SU-DHL-6 (cell line): ENCODE measurements around the gene ZNF536.
"Not testable (repeated sequence)": the region's sequence is repeated elsewhere in the genome, so short reads cannot be mapped to it uniquely, and the experiment has no call there.

Experiments
- H2AFZ ChIP-seq: fragments of 200-600 bp; sonication (generic); 2 replicates; pipeline ENCODE4 v1.6.1; 2014; ENCODE audit warnings: low read depth, mild to moderate bottlenecking, moderate library complexity, mixed read lengths, antibody characterized with exemption, low read length; ENCODE audit not compliant: severe bottlenecking
- H3F3A ChIP-seq: fragments of 200-600 bp; shearing (Covaris generic); 2 replicates; pipeline ENCODE4 v1.6.0; 2016; ENCODE audit warnings: antibody characterized with exemption, mild to moderate bottlenecking; ENCODE audit not compliant: insufficient read depth
- H3K27ac ChIP-seq: fragments of 200-600 bp; sonication (generic); 2 replicates; pipeline ENCODE4 v1.5.1; 2016; ENCODE audit warnings: low read depth, mild to moderate bottlenecking, low read length, moderate library complexity, mixed read lengths
- H3K27me3 ChIP-seq: fragments of 200-600 bp; sonication (generic), shearing (Covaris generic); 2 replicates; pipeline ENCODE4 v1.6.0; 2014; ENCODE audit warnings: mild to moderate bottlenecking, low read length
- H3K36me3 ChIP-seq: fragments of 200-600 bp; sonication (generic); 2 replicates; pipeline ENCODE4 v1.6.1; 2014; ENCODE audit warnings: mild to moderate bottlenecking, low read length, mixed read lengths
- H3K4me2 ChIP-seq: fragments of 300-600, 200-600 bp; shearing (Covaris generic), sonication (generic); 2 replicates; pipeline ENCODE4 v1.6.0; 2014; ENCODE audit warnings: low read length, low read depth, mild to moderate bottlenecking; ENCODE audit not compliant: poor library complexity, severe bottlenecking
- H3K4me3 ChIP-seq: fragments of 200-600 bp; sonication (generic); 2 replicates; pipeline ENCODE4 v1.5.1; 2014; ENCODE audit warnings: antibody characterized with exemption, low read length, mild to moderate bottlenecking, mixed read lengths; ENCODE audit not compliant: insufficient read depth, poor library complexity, severe bottlenecking
- H3K79me2 ChIP-seq: fragments of 200-600 bp; sonication (generic); 2 replicates; pipeline ENCODE4 v1.6.1; 2014; ENCODE audit warnings: mild to moderate bottlenecking, low read length, moderate library complexity; ENCODE audit not compliant: insufficient read depth
- H3K9ac ChIP-seq: fragments of 200-600 bp; sonication (generic); 2 replicates; pipeline ENCODE4 v1.7.0; 2014; ENCODE audit warnings: mild to moderate bottlenecking, low read length
- H3K9me2 ChIP-seq: fragments of 200-600 bp; sonication (generic); replicated peaks from 2 replicates; pipeline ENCODE4 v1.6.1; 2014; ENCODE audit warnings: low read length; ENCODE audit not compliant: insufficient read depth
- H3K9me3 ChIP-seq: fragments of 200-600 bp; sonication (generic); 2 replicates; pipeline ENCODE4 v1.6.1; 2014; ENCODE audit warnings: low read length, mixed read lengths; ENCODE audit not compliant: insufficient read depth
- H4K20me1 ChIP-seq: fragments of 200-600 bp; sonication (generic); 2 replicates; pipeline ENCODE4 v1.6.1; 2014; ENCODE audit warnings: low read depth, mild to moderate bottlenecking, antibody characterized with exemption, low read length, moderate library complexity, mixed read lengths
- CTCF ChIP-seq: fragments of 200-600 bp; sonication (generic); IDR thresholded peaks from one replicate; pipeline ENCODE4 v1.5.1; 2017; ENCODE audit warnings: antibody characterized with exemption, mild to moderate bottlenecking, low read length, moderate library complexity; ENCODE audit not compliant: insufficient read depth, poor library complexity, severe bottlenecking
- EZH2phosphoT487 ChIP-seq: fragments of 200-600 bp; sonication (generic), shearing (Covaris generic); conservative IDR thresholded peaks from 2 replicates; pipeline ENCODE4 v1.6.1; 2018; ENCODE audit warnings: mild to moderate bottlenecking, antibody characterized with exemption, low read length, moderate library complexity, mixed read lengths

The ZNF536 gene

GRCh38 chr19:30459859-30460258 is 87.7 kb downstream of the ZNF536 start:
- Histone ChIP-seq H3K27me3 (no peaks in the 10 kb centered on the region), H3K79me2 (no peaks in the 10 kb centered on the region), H3K4me2 (no peak overlapping the region), H3K4me3 (no peak overlapping the region), H2AFZ (no peak overlapping the region), H3K9ac (no peak overlapping the region), H3K9me2 (no peaks in the 10 kb centered on the region), H4K20me1 (no peaks in the 10 kb centered on the region), H3K36me3 (no peaks in the 10 kb centered on the region), H3K9me3 (no peaks in the 10 kb centered on the region), H3F3A (no peaks in the 10 kb centered on the region), H3K27ac (no peak overlapping the region)
- TF ChIP-seq CTCF = no peak
- TF ChIP-seq EZH2phosphoT487 = no peak

DNA sequence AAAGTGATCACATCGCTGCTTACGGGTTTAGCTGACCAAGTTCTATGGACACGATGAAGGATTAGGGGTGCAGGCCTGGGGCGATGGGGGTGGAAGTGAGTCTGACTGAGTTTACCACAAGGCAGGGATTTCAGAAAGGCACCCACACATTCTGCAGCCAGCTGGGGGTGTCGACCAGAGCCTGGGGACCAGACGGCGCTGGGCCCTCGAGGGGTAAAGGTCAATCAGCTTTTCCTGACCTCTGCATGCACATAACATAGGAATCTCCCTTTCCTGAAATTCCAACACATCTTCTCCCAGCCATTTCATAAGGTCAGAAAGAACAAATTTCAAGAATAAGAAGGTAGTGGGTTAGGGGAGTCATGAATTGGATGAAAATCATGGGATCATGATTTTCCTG is 92.0 kb downstream of the ZNF536 start:
- Histone ChIP-seq H3K27me3 (no peaks in the 10 kb centered on the region), H3K9ac (no peak overlapping the region), H3K79me2 (no peaks in the 10 kb centered on the region), H3K4me2 (no peak overlapping the region), H3K4me3 (no peak overlapping the region), H3K27ac (no peak overlapping the region), H4K20me1 (no peaks in the 10 kb centered on the region), H3K9me2 (no peaks in the 10 kb centered on the region), H3K36me3 (no peaks in the 10 kb centered on the region), H3F3A (no peaks in the 10 kb centered on the region), H2AFZ (no peak overlapping the region), H3K9me3 (no peaks in the 10 kb centered on the region)
- TF ChIP-seq EZH2phosphoT487 = no peak
- no peak for TF ChIP-seq CTCF

GRCh38 chr19:30466598-30466997 is 94.4 kb downstream of the ZNF536 start:
- H3K9ac ChIP-seq, H3K27ac ChIP-seq, H3K4me2 ChIP-seq, H3K9me3 ChIP-seq, H3K4me3 ChIP-seq, H3F3A ChIP-seq, H3K9me2 ChIP-seq, H4K20me1 ChIP-seq, H3K27me3 ChIP-seq, H2AFZ ChIP-seq, H3K79me2 ChIP-seq, H3K36me3 ChIP-seq: not testable (repeated sequence)

DNA sequence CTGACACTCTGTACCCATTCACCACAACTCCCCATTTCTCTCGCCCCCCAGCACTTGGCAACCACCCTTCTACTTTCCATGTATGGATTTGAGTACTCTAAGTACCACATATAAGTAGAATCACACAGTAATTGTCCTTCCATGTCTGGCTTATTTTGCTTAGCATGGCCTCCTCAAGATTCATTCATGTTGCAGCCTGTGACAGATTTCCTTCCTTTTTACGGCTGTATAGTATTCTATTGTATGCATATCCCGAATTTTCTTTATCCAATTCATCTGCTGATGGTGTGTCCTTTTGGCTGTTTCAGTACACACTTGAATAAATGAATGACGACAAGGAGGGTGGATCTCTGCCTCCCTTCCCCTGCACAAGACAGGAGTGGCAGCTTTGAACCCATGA is 95.1 kb downstream of the ZNF536 start:
- no peak overlapping the region for H3K4me2 ChIP-seq
- no peak overlapping the region for H3K4me3 ChIP-seq
- TF ChIP-seq EZH2phosphoT487 (no peak), CTCF (no peak)
- no peak overlapping the region for H3K27ac ChIP-seq
- H3K79me2 ChIP-seq = no peaks in the 10 kb centered on the region
- H3K9me2 ChIP-seq = no peaks in the 10 kb centered on the region
- H3K36me3 ChIP-seq = no peaks in the 10 kb centered on the region
- H3K9ac ChIP-seq = no peak overlapping the region
- no peaks in the 10 kb centered on the region for H4K20me1 ChIP-seq
- no peaks in the 10 kb centered on the region for H3K9me3 ChIP-seq
- H3F3A ChIP-seq = no peaks in the 10 kb centered on the region
- no peak overlapping the region for H2AFZ ChIP-seq
- no peaks in the 10 kb centered on the region for H3K27me3 ChIP-seq
